ENCODE results near the gene SLC25A17. TPM values are rescaled to one million over a fixed set of nuclear protein-coding genes. Genes with fewer than 3 reads are reported as not detected.

Gene SLC25A17
- total RNA-seq, 1 donor from 2014 or later: 23.8 TPM

- no peak for DNase-seq (ENCODE audit: extremely low spot score, unreplicated experiment)
- no peaks in the 10 kb centered on the region for H3K36me3 Mint-ChIP-seq
- TF ChIP-seq CTCF (conservative IDR thresholded peaks at IDR 0.05): no peak
- peak overlapping the region; percentile 84 for H3K27ac Mint-ChIP-seq
- H3K4me3 Mint-ChIP-seq: no peak overlapping the region
- H3K4me1 Mint-ChIP-seq (ENCODE audit: unreplicated experiment): peaks cover 42% of the 10 kb centered on the region
- H3K9me3 Mint-ChIP-seq: peaks cover 6% of the 10 kb centered on the region
- no peaks in the 10 kb centered on the region for H3K27me3 Mint-ChIP-seq
Observed at GRCh38 chr22:40727964-40728615, 91.1 kb downstream of the SLC25A17 start.

GRCh38 chr22:40727070-40727963, 91.8 kb downstream of the SLC25A17 start:
- Mint-ChIP-seq H3K36me3 (no peaks in the 10 kb centered on the region), H3K9me3 (peaks cover 6% of the 10 kb centered on the region), H3K27me3 (no peaks in the 10 kb centered on the region), H3K27ac (peak overlapping the region; percentile 36), H3K4me1 (ENCODE audit: unreplicated experiment) (peaks cover 34% of the 10 kb centered on the region), H3K4me3 (no peak overlapping the region)
- no peak for TF ChIP-seq CTCF (conservative IDR thresholded peaks at IDR 0.05)
- DNase-seq (ENCODE audit: extremely low spot score, unreplicated experiment): no peak

- H3K9me3 Mint-ChIP-seq: peaks cover 6% of the 10 kb centered on the region
- H3K27ac Mint-ChIP-seq: no peak overlapping the region
Observed at GRCh38 chr22:40726514-40726913, 92.6 kb downstream of the SLC25A17 start.

GRCh38 chr22:40723396-40723933, 95.7 kb downstream of the SLC25A17 start:
- no peaks in the 10 kb centered on the region for H3K36me3 Mint-ChIP-seq

More at GRCh38 chr22:40726514-40726913, 92.6 kb downstream of the SLC25A17 start:
- peak; percentile 30 for TF ChIP-seq CTCF (conservative IDR thresholded peaks at IDR 0.05)
- Mint-ChIP-seq H3K36me3 (no peaks in the 10 kb centered on the region), H3K4me1 (ENCODE audit: unreplicated experiment) (peaks cover 37% of the 10 kb centered on the region), H3K4me3 (peak overlapping the region; percentile 62), H3K27me3 (no peaks in the 10 kb centered on the region)
- no peak for DNase-seq (ENCODE audit: extremely low spot score, unreplicated experiment)

GRCh38 chr22:40721266-40721665, 97.9 kb downstream of the SLC25A17 start:
- TF ChIP-seq CTCF (conservative IDR thresholded peaks at IDR 0.05): no peak
- no peaks in the 10 kb centered on the region for H3K9me3 Mint-ChIP-seq
- no peak for DNase-seq (ENCODE audit: extremely low spot score, unreplicated experiment)
- no peaks in the 10 kb centered on the region for H3K36me3 Mint-ChIP-seq
- H3K4me1 Mint-ChIP-seq (ENCODE audit: unreplicated experiment): peaks cover 36% of the 10 kb centered on the region
- H3K27ac Mint-ChIP-seq: peak overlapping the region; percentile 85
- no peaks in the 10 kb centered on the region for H3K27me3 Mint-ChIP-seq
- H3K4me3 Mint-ChIP-seq: peak overlapping the region; percentile 46

More at GRCh38 chr22:40723396-40723933, 95.7 kb downstream of the SLC25A17 start:
- Mint-ChIP-seq H3K4me3 (no peak overlapping the region), H3K27ac (no peak overlapping the region), H3K9me3 (no peaks in the 10 kb centered on the region), H3K4me1 (ENCODE audit: unreplicated experiment) (peaks cover 48% of the 10 kb centered on the region), H3K27me3 (no peaks in the 10 kb centered on the region)
- DNase-seq (ENCODE audit: extremely low spot score, unreplicated experiment): no peak
- TF ChIP-seq CTCF (conservative IDR thresholded peaks at IDR 0.05): no peak
